A549 (cell line): Measurements from ENCODE around the gene PODXL2.

ENCODE experiments used
- ATOH8 ChIP-seq: fragments of 250-450 bp; sonication (Bioruptor Pico); IDR thresholded peaks from 2 replicates; pipeline ENCODE4 v1.5.0; 2020; ENCODE audit warnings: low read depth, mild to moderate bottlenecking, moderate library complexity
- CBX2 ChIP-seq: fragments of 200-600 bp; sonication (generic); IDR thresholded peaks from 2 replicates; pipeline ENCODE4 v1.6.1; 2016; ENCODE audit warnings: low read depth, mild to moderate bottlenecking, borderline replicate concordance
- CTCF ChIP-seq: fragments of >200 bp; sonication (Bioruptor Twin); formaldehyde crosslinking; IDR thresholded peaks from 3 replicates; pipeline ENCODE4 v1.5.1; 2016
- EP300 ChIP-seq, 2 experiments: fragments of >200 bp; sonication (Bioruptor Twin); formaldehyde crosslinking; IDR thresholded peaks; 2 replicates in 1 of 2; 3 replicates in 1 of 2; pipeline ENCODE4 v1.6.1; 2016 to 2017
- FOXS1 ChIP-seq: fragments of 250-450 bp; sonication (Bioruptor Pico); IDR thresholded peaks from 2 replicates; pipeline ENCODE4 v1.5.0; 2020; ENCODE audit warnings: mild to moderate bottlenecking, moderate library complexity
- HDAC2 ChIP-seq: fragments of 200-600 bp; sonication (generic); IDR thresholded peaks from 2 replicates; pipeline ENCODE4 v1.6.1; 2016
- POLR2AphosphoS2 ChIP-seq: conservative IDR thresholded peaks from 2 replicates; pipeline ENCODE4 v1.6.1; 2012; ENCODE audit warnings: low read length, improper control_type of control experiment, inconsistent platforms

GRCh38 chr3:127613406-127613805 is 15.6 kb upstream of the PODXL2 start:
- TF ChIP-seq CTCF (no peak), EP300 (IDR thresholded peaks at IDR 0.05) (no peak), FOXS1 (CRISPR knock-in tag) (no peak), POLR2AphosphoS2 (no peak), CBX2 (no peak), HDAC2 (no peak), ATOH8 (CRISPR knock-in tag) (no peak)
